Measurements from ENCODE around the gene ZBED1. TPM values are rescaled to one million over a fixed set of nuclear protein-coding genes. Genes with fewer than 3 reads are reported as not detected.

ZBED1 gene
- total RNA-seq, 4 donors from 2014 or later = 42.4 to 76.4 (median 56.5) TPM

DNA sequence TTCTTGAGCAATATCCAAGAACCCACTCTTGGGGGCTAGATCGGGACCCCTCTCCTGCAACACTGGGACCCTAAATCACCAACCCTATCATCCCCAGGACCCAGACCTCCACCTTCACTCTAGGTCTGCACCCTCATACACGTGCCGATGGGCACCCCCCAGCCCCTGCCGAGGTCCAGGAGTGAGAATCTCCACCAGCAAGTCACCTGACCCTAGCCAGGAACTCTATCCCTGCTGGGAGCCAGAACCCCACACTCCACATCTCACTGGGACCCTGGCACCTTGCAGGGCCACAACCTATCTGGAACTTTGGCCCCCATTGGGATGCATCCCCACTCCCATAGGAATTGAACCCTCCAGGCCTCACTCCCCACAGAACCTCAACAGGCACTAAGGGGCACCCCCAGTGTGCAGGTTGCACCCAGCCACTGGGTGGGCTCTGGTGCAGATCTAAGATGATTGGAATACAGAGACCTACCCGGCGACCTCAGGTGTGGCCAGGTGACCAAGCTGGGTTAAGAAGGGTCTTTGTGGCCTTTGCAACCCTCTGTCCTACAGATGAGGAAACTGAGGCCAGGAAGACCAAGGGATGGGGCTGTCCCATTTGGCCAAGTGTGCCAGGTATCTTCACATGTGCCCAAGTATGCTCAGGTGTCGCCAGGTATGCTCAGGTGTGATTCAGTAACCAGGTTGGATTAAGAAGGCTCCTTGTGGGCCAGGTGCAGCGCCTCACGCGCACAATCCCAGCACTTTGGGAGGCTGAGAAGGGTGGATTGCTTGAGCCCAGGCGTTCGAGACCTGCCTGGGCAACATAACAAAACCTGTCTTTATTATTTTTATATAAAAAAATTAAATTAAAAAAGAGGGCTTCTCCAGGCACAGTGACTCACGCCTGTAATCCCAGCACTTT lies 3.1 kb upstream of the ZBED1 start:
- no peak overlapping the region for H3K4me3 ChIP-seq (ENCODE audit: low read depth, poor library complexity, severe bottlenecking)
- intact Hi-C loops (cut with DNase I; ENCODE audit: low total_unique reads) = no loop called here
- no peak for TF ChIP-seq POLR2A (IDR thresholded peaks at IDR 0.05)
- no peak for TF ChIP-seq CTCF (IDR thresholded peaks at IDR 0.05)
- DNase-seq (ENCODE audit: low spot score in 2 of 2) = peak in 1 of 2 donors; percentile 70
- 85 to 91% methylated on average over 13 of the region's 13 CpGs for WGBS, 2 donors

DNA sequence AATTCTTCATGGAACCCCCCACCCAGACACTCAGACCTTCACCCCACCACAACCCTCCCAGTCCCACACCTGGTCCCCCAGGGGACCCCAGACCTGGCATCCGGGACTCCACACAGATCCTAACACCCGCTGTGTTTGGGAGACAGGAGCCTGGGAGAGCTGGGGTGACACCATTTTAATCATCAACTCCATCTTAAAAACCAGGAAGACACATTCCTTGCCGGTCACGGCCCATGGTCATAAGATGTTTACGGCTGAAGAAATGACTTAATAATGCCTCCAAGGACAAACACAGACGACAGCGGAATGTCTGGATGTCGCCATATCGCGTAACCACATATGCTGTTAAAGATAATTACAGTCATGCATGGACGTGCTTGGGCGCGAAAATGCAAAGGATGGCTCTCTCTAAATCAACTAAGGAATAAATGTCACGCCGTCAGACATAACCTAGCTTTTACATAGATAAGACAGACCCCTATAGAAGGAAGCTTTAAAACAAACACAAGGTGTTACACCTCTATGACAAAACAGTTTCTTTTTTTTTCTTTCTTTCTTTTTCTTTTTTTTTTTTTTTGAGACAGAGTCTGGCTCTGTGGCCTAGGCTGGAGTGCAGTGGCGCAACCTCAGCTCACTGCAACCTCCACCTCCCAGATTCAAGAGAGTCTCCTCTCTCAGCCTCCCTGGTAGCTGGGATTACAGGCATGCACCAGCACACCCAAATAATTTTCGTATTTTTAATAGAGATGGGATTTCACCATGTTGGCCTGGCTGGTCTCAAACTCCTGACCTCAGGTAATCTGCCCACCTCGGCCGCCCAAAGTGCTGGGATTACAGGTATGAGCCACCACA lies 2.1 kb upstream of the ZBED1 start:
- intact Hi-C loops (cut with DNase I; ENCODE audit: low total_unique reads) = no loop called here
- peak in 1 of 2 donors; percentile 84 for DNase-seq (ENCODE audit: low spot score in 2 of 2)
- 35 to 41% methylated on average over 19 of the region's 19 CpGs for WGBS, 2 donors
- H3K4me3 ChIP-seq (ENCODE audit: low read depth, poor library complexity, severe bottlenecking) = no peak overlapping the region
- TF ChIP-seq POLR2A (IDR thresholded peaks at IDR 0.05) (no peak), CTCF (IDR thresholded peaks at IDR 0.05) (no peak)

GRCh38 chrX:2502120-2502667 lies 1.4 kb upstream of the ZBED1 start:
- 81 to 85% methylated on average over 5 of the region's 5 CpGs for WGBS, 2 donors
- intact Hi-C loops (cut with DNase I; ENCODE audit: low total_unique reads) = no loop called here
- H3K4me3 ChIP-seq (ENCODE audit: low read depth, poor library complexity, severe bottlenecking) = no peak overlapping the region
- no peak for TF ChIP-seq CTCF (IDR thresholded peaks at IDR 0.05)
- TF ChIP-seq POLR2A (IDR thresholded peaks at IDR 0.05) = no peak
- DNase-seq (ENCODE audit: low spot score in 2 of 2) = peak in 1 of 2 donors; percentile 85

DNA sequence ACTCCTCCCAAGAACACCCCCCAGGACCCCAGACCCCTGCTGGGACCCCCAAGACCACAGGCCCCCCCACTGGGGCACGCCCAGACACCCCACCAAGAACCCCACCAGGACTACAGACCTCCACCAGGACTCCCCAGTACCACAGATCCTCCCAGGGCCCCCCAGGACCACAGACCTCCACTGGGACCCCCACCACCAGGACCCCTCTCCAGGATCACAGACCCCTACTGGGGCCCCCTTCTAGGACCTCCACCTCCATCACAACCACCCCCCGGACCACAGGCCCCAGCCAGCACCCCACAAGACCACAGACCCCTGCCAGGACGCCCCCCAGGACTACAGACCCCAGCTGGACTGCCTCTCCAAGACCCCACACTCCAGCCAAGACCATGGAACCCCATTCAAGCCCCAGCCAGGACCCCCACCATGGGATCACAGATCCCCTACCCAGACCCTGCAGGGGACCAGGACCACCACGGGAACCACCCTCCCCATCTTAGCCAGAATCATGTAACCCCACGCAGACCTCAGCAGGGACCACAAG lies 855 bp upstream of the ZBED1 start:
- peak in 1 of 2 donors; percentile 85 for DNase-seq (ENCODE audit: low spot score in 2 of 2)
- H3K4me3 ChIP-seq (ENCODE audit: low read depth, poor library complexity, severe bottlenecking) = no peak overlapping the region
- intact Hi-C loops (cut with DNase I; ENCODE audit: low total_unique reads) = no loop called here
- WGBS, 2 donors = 82 to 98% methylated on average over 3 to 5 of the region's 5 CpGs
- TF ChIP-seq CTCF (IDR thresholded peaks at IDR 0.05) (no peak), POLR2A (IDR thresholded peaks at IDR 0.05) (no peak)

- WGBS, 2 donors = 1% methylated on average over 31 of the region's 70 CpGs
- H3K4me3 ChIP-seq (ENCODE audit: low read depth, poor library complexity, severe bottlenecking) = peak overlapping the region; percentile 85
- TF ChIP-seq CTCF (IDR thresholded peaks at IDR 0.05) = no peak
- TF ChIP-seq POLR2A (IDR thresholded peaks at IDR 0.05) = no peak
- intact Hi-C loops (cut with DNase I; ENCODE audit: low total_unique reads) = no loop called here
- peak in 1 of 2 donors; percentile 85 for DNase-seq (ENCODE audit: low spot score in 2 of 2)
These were observed 529 bp downstream of the ZBED1 start for GRCh38 chrX:2500091-2500802.

Data from lower leg skin (tissue), 4 donors.